Stimulated activated CD8-positive, alpha-beta memory T cell treated with anti-CD3 and anti-CD28 coated beads, Interleukin-4, amount 100 ng/mL, for 48 hours (primary cell): ENCODE data around the gene TPK1.
"Not testable (repeated sequence)": the region's sequence is repeated elsewhere in the genome, so short reads cannot be mapped to it uniquely, and the experiment has no call there.

ENCODE experiments used
- DNase-seq: peaks from one replicate; pipeline ENCODE4 v3.0.0-alpha.2; 2020

The TPK1 gene

DNA sequence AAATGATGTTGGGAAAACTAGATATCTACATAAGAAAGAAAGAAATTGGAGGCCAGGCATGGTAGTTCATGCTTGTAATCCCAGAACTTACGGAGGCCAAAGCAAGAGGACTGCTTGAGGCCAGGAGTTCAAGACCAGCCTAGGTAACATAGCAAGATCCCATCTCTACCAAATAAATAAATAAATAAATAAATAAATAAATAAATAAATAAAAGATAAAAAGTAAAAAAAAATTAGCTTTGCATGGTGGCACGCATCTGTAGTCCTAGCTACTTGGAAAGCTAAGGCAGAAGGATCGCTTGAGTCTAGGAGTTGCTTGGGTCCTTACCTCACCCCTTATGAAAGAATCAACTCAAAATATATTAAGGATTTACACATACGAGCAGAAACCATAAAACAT lies 238.9 kb downstream of the TPK1 start:
- no peak for DNase-seq

DNA sequence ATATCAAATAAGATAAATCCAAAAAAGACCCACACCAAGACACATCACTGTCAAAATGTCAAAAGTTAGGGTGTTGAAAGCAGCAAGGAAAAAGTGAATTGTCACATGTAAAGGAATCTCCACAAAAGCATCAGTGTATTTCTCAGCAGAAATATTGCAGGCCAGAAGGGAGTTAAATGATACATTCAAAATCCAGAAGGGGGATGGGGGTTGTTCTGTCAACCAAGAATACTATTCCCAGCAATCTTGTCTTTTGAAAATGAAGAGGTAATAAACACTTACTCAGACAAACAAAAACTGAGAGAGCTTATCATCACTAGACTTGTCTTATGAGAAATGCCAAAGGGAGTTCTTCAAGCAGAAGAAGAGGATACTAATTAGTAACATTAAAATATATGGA lies 241.3 kb downstream of the TPK1 start:
- no peak for DNase-seq

DNA sequence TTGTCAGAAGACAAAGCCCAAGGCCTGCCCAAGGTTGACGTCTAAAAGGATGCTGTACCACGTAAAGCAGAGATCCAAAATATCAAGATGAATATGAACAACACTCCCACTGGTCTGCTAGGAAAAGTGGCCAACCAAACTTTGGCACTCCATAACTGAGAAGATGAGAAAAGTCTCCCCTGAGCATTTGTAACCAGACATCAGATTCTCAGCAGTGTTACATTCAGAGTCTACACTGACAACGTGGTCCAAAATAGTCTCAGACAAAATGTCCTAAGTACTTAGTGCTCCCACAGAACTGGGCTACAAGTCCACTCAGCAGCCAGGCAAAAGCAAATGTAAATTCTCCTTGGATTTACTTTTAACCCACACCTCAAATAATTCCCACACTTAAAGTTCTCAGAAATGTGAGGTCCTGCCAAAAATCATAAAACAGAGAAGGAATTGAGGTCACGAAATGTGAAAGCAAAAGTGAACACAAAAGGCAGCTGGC lies 247.2 kb downstream of the TPK1 start:
- DNase-seq = no peak

DNA sequence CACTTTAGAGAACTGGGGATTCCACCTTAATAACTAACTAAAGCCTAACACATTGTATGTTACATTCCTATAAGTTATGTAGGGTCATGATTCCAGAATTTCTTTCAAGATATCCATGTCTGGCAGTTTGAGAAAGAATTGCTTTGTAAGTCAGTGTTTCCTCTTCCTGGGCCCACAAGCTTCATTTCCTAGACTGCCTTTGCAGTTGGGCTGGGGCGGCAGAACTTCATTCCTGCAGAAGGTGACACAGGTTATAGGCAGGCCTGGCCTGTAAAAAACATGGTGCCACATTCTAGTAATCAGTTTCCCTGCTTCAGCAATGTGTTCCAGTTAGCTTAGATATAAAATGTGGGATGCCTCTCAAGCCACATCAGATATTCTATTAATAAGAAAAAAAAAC lies 248.2 kb downstream of the TPK1 start:
- no peak for DNase-seq

DNA sequence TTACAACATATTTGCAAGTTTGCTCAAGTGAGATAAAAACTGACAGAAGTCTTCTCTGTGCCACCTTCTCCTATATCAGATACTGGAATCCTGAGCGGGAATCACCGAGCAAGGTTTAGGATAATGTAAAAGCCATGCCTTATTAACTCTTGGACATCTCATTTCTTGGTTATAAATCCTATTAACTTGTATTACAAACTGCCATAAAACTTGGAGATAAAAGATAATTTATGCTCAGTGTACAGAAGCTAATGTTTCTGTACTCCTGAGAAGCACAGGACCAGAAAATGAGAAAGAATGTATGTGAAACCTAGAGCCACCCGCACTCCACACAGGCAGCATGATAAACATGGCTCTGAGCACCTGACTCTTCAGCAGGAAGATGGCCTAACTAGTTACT lies 251.1 kb downstream of the TPK1 start:
- DNase-seq = no peak

DNA sequence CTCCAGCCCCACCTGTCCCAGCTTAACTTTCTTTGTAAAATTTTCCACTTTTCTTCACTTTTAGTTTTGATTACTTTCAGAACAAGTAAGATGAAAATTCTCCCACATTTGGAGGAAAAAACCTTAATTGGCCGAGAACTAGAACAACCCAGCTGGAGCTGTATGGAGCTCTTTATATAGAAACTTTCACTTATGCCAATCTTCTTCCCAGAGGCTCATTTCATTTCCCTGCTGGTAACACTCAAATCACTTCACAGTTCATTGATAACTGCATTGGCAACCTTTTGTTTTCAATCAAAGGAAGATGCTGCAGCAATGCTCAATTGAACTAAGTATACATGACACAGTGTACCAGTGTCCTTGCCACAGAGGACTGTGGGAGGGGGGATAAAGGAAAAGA lies 256.2 kb downstream of the TPK1 start:
- no peak for DNase-seq

DNA sequence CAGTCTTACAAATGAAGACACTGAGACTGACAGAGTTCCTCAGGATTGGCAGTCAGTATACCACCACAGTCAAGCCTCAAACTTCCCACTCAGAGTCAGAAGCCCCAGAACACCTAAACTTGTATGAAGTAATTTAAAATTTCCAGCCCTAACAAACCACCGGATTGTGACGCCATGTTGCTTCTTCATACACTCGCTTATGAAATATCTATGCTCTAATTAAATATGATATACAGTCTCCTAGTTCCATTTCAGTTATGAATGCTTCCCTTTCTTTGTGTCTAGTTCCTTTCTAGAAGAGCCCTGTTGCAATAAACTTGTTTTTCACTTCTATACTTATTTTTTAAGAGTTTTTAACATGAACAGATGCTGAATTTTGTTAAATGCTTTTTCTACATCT lies 260.4 kb downstream of the TPK1 start:
- no peak for DNase-seq

DNA sequence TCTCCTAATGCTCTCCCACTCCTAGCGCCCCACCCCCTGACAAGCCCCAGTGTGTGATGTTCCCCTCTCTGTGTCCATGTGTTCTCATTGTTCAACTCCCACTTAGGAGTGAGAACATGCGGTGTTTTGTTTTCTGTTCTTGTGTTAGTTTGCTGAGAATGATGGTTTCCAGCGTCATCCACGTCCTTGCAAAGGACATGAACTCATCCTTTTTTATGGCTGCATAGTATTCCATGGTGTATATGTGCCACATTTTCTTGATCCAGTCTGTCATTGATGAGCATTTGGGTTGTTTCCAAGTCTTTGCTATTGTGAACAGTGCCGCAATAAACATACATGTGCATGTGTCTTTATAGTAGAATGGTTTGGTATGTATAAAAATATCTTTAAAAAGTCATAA lies 261.1 kb downstream of the TPK1 start:
- not testable (repeated sequence) for DNase-seq

DNA sequence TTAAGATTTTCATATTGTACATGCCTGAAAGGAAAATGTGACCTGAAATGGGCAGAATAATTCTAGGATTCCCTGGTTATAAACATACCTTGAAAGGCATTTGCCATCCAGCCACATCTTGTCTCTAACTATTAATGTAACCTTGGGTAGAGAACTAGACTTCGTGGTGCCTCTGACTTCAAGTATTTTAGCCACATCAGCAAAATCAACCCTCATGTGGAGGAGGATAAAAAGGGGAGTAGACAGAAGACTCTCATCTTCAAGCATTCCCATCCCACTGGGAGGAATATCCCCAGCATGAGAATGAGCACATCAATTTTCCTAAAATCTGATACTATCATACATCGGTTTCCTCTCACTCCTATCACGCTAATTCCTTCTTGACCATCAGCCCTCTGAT lies 267.6 kb downstream of the TPK1 start:
- DNase-seq = no peak

DNA sequence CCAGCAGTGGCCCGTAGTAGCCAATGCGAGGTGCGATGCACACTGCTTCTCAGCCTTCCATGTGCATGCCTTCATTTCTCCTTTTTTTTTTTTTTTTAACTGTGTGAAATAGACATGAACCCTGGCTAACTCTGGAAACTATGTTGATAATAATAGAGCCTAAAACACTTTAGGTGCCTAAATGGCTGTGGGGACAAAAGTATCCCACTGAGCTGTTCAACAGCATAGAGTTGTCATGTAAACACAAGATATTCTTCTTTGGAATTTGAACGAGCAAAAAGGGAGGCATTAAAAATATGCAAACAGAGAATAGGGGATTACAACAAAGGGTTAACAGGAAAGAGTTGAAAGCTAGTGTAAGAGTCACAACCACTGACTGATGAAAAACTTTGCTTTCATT lies 270.3 kb downstream of the TPK1 start:
- DNase-seq = no peak

DNA sequence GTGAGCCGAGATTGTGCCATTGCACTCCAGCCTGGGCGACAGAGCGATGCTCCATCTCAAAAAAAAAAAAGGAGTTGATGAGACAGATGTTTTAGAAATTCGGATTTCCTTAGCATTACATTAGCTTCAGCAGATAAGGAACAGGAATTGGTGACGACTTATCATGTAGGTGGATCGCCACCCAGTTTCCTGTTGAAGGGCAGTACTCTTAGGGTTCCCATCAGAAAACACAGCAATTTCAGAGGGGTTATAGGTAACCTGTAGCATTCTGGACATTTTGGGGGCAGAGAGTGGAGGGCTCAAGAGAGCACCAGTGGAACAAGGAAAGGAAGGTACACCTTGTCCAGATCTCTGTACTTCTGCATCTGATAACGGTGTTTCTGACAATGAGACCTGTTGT lies 286.0 kb downstream of the TPK1 start:
- DNase-seq = no peak

DNA sequence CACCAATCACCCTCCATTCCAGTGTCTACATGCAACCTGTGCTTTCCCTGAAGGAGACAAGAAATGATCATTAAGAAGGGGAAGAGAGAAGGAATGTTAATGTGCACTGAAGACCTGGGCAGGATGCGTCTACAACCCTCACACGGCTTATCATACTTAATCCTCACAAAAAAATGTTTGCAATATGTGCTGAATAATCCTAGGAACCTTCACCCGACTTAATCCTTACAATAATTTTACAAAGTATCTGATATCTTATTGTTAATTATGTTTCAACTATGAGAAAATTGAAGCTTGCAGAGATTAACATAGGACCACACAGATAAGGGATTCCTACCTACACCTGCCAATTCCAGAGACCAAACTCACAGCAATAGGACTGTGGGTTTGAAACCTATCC lies 287.3 kb downstream of the TPK1 start:
- DNase-seq = no peak

DNA sequence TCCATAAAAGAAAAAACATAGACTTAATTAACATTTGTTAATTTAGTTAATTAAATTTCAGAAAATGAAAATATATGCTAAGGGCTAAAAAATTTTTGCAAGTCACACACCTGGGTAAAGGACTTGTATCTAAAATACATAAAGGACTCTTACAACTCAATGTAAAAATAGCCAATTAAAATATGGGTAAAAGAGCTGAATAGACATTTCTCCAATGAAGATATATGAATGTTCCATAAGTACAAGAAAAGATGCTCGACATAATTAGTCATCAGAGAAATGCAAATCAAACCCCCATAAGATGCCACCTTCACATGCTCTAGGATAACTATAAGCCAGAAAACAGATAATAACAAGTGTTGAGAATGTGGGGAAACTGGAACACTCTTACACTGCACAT lies 288.0 kb downstream of the TPK1 start:
- DNase-seq = no peak

DNA sequence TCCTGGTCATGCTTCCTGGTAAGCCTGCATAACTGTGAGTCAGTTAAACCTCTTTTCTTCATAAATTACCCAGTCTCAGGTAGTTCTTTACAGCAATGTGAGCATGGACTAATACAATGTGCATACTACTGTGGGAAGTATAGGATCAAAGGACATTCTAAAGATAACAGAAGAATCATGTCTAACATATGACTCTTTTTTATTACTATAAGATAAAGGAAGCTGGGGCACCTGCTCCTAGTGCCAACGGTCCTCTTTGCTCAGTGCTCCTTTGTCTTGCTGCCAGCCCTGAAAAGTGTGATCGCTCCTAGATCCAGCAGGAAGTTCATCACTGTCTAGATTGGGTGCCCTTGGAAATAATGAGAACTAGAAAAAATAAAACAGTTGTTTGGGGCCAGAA lies 289.1 kb downstream of the TPK1 start:
- no peak for DNase-seq

DNA sequence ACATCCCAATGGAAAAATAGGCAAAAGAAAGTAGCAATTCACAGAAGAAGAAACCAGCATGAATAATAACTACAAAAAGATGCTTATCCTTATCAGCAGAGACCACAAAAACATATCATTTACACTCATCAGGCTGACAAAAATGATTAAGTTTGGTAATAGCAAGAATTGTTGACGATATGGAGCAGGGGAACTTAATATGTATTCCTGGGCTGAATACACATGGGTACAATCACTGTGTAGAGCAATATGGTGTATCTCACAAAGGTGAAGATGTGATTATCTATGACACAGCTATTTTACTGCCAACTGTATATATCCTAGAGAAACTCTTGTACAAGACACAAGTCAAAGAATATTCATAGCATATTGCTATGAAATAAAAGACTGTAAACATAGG lies 290.5 kb downstream of the TPK1 start:
- no peak for DNase-seq

DNA sequence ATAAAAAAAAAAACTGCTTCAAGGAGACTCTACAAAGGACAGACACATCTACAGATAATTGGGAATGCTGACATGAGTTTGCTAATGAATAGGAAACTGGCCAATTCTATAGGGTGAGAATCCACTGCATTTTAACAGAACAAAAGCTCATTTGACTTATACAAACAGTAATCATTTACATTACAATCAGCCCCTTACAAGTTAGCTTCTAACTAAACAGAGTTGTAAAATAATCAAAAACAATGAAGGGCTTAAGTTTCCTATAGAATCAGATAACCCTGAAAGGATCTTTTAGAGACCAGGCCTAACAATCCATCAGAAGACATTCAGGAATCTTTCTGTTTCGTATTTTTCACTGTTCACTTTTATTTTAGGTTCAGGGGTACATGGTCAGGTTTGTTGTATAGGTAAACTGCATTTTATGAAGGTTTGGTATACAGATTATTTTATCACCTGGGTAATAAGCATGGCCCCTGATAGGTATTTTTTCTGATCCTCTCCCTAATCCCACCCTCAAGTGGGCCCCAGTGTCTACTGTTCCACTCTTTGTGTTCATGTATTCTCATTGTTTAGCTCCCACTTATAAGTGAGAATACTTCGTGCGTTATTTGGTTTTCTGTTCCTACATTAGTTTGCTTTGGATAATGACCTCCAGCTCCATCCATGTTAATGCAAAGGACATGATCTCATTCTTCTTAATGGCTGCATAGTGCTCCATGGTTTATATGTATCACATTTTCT lies 301.0 kb downstream of the TPK1 start:
- no peak for DNase-seq

DNA sequence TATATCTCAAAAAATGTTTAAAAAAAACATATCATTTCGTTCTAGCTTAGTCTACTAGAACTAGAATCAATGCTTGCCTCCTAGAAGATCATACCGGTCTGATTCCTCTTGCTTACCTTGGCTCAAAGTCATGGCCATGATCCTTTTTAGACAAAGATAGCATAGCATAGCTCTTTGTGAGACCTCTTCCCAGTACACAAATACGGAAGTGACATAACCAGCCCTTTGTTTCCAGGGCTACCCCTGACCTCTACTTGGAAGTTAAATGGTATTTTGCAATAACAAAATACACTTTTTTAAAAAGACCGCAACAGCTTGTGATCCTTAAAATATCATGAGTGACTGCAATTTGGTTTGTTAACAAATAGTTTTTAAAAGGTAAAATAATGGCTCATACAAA lies 301.7 kb downstream of the TPK1 start:
- no peak for DNase-seq

DNA sequence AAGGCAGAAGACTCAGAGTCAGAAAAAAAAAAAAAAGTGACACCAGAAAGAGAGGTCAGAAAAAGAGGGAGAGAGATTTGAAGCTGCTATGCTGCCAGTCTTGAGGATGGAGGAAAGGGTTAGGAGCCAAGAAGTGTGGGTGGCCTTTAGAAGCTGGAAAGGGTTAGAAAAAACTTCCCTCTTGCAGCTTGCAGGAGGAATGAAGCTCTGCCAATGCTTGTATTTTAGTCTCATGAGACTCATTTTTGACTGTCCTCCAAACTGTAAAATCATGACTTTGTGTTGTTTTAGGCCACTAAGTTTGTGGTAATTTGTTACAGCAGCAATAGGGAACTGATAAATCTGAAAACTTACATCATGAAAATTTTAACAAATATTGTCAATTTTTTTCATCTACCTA lies 304.7 kb downstream of the TPK1 start:
- DNase-seq = no peak

DNA sequence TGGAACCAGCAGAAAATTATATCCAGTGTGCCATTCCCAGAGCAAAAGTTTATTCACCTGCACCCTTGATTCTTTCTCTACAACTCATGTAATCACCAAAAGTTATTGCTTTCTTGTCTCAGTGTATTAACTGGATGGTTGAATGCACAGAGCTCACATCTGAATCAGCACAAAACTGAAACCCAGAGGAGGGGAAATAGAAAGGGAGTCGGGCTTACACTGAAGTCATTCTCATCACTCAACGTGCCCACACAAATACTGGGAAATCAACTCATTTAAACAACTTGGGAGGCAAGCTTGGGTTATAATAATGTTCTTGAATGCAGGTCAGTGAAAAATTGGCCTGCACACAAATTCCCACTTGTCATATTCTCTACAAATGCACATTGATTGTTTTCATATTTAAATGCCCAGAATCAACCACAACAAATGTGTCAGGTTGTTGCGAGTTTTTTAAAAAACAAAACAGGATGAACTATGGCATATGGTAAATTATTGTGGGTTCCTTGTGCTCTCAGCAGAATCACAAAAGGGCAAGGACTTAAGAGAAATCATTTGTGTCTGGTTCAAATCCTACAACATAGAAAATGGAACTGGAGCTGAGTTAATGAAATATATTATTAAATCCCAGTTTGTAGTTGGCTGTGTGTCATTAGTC lies 306.5 kb downstream of the TPK1 start:
- no peak for DNase-seq

DNA sequence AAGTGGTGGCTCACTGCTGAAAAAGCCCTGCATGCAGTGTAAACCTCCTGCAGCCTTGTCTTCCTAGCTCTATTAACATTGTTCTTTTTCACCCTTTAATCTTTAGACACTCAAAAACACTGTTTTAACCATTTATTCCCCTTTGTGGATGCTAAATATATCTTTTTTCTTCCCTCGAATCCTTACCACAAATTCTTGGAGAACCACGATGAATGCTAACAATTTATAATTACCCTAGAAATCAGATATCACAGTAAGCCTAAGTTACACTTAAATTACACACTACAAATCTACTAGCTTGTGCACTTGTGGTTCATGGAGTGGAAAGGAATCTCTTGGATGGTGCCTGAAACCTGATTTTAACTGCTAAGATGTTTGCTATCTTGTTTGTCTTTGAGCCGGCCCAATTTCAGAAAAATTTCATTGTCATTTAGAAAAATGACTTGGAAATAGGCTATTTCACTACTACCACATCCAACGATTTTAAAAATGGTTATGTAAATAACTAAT lies 307.3 kb downstream of the TPK1 start:
- DNase-seq = no peak

DNA sequence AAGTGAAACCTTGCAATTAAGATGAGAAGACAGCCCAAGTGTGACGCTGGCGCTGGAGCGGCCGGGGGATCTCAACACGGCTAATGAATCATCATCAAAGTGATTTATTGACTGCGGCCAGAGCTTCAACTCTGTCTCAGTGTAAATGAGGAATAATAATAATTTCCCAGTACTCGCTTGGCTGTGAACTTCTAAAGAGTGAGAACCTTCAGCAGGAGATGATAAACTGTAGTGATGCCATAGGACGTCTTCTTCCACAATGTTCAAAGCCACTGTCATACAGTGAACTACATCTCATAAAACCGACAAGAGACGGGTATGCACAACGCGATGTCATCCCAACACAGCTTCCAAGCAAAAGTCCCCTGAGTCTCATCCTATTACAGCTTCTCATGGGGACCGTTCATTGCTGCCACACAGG lies 308.8 kb downstream of the TPK1 start:
- DNase-seq = no peak

DNA sequence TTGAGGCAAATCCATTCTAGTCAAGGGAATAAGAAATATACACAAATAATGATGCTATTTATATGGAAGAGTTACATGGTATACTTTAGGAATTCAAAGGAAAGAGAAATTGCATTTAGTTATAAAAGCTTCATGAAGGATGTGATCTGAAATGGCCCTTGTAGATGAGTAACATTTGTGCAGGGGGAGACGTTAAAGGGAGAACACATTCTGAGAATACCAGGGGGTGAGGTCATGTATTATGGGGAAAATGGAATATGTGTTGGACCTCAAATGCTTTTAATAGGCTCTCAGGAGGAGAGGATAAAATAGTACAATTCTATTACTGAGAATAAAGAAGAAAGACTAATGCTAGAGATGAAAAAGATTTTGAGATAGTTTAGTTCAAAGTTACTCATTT lies 309.9 kb downstream of the TPK1 start:
- DNase-seq = no peak

DNA sequence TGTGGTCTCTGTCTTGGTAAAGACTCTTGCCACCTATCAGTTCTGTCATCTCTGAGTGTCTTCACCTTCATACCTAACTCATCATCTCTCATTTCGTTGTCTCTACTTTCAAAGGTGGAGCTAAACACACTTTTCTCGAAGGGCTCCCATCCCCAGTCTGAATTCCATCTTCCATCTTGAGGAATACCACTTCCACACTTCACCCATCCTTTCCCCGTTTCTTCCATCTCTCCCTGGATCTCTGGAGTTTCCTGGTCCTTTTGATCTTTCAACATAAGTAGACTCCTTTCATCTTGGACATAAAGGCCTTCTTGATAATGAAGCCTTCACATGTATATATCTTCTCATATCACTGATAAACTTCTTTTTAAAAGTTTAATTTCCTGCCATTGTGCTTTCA lies 311.6 kb downstream of the TPK1 start:
- no peak for DNase-seq

DNA sequence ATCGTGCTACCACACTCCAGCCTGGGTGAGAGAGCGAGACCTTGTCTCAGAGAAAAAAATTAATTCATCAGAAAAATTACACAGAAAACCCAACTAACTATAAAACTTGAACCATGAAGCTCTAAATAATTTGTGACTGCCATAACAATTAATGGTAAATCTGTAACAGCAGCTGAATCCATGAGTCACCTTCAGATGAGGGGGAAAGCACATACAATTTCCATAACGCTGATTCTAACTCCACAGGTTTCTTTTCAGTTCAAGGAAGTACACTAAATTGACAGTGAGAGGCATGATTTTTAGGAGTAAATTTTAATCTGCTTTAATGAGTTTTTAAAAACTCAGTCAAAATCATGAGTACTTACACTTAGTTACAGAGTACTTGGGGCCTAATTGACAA lies 312.2 kb downstream of the TPK1 start:
- no peak for DNase-seq

DNA sequence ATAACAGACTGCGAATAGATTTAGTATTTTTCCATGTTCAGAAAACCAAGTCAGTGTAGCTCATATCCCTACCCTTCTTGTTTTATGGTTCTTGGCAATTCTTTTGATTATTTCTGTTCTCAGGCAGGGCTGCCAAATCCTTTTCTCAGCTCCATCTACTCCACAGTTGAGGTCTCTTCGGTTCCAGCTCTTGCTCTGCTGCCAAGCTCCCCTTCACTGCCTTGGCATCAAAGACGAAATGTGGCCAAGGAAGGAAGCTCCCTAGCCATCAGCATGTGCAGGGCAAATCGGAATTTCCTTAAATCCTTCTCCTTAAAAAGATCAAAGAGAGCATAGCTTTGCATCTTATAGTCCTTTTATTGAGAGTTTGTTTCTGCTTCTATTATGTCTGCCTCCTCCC lies 315.9 kb downstream of the TPK1 start:
- DNase-seq = no peak
